Epithelial cell of proximal tubule (primary cell): Measurements from ENCODE around the gene ADCY2. TPM values are rescaled to one million over a fixed set of nuclear protein-coding genes. Genes with fewer than 3 reads are reported as not detected.
A peak's percentile ranks its signal among the peaks of the same experiment; 100 is the strongest.

Experiments
- DNase-seq: peaks from one replicate; pipeline ENCODE4 v3.0.0-alpha.2; 2011; ENCODE audit warnings: low read depth
- H3K4me3 ChIP-seq: 2 replicates; pipeline ENCODE4 v1.5.1; 2011; ENCODE audit warnings: low read depth, mild to moderate bottlenecking, low read length
- total RNA-seq: library from RNA; depleted of rRNA; stranded (reverse); fragments of >200 nt; gene quantifications from 2 replicates; pipeline ENCODE4 v1.2.3, GENCODE V29; 2015
- TF ChIP-seq, protein P1 (sequence below): conservative IDR thresholded peaks from 2 replicates; pipeline ENCODE4 v1.5.1; 2012; ENCODE audit warnings: low read depth, mild to moderate bottlenecking, low read length

Gene ADCY2
- total RNA-seq, 1 donor from 2014 or later = 0.12 TPM

DNA sequence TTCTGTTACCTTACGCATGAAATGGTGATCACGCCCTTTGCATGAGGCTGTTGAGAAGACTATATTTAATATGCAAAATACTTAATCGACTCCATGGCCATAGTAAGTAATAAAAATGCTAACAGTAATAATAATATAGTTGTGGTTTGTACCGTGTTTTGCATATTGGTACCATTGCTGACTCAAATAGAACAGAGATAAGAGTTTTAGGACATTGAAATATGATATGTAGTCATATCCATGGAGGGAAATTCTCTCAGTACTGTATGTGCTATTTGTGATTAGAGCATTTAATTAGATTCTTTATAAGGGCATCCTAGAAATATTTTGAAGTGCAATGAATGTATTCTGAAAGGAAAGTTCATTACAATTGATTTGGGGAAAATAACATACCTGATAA, 413.1 kb downstream of the ADCY2 start:
- TF ChIP-seq, protein P1, sequence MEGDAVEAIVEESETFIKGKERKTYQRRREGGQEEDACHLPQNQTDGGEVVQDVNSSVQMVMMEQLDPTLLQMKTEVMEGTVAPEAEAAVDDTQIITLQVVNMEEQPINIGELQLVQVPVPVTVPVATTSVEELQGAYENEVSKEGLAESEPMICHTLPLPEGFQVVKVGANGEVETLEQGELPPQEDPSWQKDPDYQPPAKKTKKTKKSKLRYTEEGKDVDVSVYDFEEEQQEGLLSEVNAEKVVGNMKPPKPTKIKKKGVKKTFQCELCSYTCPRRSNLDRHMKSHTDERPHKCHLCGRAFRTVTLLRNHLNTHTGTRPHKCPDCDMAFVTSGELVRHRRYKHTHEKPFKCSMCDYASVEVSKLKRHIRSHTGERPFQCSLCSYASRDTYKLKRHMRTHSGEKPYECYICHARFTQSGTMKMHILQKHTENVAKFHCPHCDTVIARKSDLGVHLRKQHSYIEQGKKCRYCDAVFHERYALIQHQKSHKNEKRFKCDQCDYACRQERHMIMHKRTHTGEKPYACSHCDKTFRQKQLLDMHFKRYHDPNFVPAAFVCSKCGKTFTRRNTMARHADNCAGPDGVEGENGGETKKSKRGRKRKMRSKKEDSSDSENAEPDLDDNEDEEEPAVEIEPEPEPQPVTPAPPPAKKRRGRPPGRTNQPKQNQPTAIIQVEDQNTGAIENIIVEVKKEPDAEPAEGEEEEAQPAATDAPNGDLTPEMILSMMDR = no peak
- H3K4me3 ChIP-seq = no peak overlapping the region
- no peak for DNase-seq

DNA sequence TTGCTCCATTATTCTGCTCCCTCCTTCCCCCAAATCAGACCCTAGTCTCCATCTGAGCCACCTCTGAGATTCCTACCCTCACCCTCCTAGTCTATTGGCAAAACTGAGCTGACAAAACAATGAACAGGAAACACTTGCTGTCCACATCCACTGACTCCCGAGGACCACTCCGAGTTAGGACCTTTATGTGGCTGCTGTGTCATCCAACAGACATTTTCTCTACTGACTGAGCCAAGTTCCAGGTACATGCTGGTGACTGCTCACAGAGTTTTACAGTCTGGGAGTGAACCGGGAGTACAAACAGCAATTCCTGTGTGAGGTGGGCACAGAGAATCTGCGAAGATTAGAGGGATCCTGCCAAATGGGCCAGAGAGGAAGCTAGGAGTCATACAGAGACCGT, 415.8 kb downstream of the ADCY2 start:
- TF ChIP-seq, protein P1 = no peak
- no peak for DNase-seq
- H3K4me3 ChIP-seq = no peak overlapping the region

DNA sequence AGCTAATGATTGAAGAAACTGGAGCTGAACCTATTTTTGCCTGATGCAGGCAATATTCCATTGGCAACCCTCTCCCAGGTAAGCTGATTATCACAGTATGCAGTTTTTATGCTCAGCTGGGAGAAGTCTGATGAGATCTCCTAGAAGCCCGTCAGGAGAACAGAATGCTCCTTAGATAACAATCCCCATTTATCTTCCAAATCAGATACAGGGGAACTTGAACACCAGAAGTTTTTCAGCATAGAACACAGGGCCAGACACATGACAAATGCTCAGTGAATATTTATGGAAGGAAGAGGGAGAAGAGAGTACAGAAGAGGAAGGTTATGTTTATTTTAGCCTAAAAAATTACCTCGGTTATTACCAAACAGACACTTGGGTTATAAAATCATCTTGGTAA, 417.1 kb downstream of the ADCY2 start:
- DNase-seq = no peak
- TF ChIP-seq, protein P1 = no peak

DNA sequence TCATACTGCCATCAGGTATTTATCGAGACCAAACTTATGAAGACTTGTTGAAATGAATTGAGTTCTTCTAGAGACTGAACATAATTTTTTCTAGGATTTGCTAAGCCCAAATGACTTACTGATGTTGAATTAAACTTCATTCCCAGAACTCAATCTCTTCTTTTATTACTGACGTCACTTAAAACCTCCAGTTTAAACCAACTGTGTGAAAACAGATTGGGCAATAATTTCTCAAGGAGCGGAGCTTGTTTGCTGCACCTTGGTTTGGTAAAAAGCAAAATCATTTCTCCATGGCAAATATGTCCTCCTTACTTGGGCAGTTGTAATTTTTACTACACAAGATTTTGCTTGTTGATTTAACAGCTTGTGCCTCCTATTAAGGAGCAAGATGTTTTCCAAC, 417.6 kb downstream of the ADCY2 start:
- TF ChIP-seq, protein P1 = no peak
- no peak for DNase-seq
- H3K4me3 ChIP-seq = no peak overlapping the region

More for the DNA sequence above, 417.1 kb downstream of the ADCY2 start:
- H3K4me3 ChIP-seq = no peak overlapping the region

DNA sequence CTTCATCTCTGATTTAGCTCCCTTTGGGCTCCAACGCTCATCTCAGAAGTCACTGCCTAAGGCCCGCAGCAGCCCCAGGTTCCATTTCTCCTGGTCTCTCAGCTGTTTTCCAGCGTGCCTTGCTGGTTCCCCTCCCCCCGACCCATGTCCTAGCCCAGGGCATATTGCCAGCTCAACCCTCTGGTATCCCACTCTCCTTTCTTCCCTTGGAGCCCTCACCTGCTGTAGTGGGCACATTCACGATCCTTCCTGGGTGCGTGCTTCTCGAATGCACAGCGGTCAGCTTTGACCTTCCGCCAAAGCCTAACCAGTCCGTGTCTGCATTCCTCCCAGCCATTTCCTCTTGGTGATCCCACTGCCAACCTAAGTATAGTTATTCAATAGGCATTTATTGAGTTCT, 418.9 kb downstream of the ADCY2 start:
- DNase-seq = no peak
- TF ChIP-seq, protein P1 = no peak
- H3K4me3 ChIP-seq = no peak overlapping the region

DNA sequence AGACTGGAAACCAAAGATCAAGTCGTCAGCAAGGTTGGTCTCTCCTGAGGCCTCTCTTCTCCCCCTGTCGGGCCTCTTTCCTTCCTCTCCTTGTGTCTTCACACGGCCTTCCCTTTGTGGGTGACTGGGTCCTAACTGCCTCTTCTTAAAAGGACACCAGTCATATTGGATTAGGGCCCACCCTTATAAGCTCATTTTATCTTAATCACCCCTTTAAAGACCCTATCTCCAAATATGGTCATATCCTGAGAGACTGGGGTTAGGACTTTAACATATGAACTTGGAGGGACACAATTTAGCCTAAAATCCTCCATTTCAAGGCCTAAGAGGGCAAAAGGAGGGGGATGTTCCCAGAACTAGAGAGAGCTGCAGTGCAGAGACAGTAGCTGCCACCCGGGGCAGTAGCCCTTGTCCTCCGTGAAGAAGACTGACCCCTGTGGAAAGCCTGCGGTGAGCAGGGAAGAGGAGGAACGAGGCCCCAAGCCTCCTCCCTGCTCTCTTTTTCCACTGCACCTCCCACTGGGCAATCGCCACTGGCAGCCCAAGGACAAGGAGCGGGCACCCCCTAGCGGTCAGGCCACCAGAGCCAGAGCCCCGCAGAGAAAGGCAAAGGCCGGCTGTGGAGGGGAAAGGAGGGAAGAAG, 420.1 kb downstream of the ADCY2 start:
- DNase-seq = no peak
- H3K4me3 ChIP-seq = no peak overlapping the region
- TF ChIP-seq, protein P1 = peak; percentile 97

DNA sequence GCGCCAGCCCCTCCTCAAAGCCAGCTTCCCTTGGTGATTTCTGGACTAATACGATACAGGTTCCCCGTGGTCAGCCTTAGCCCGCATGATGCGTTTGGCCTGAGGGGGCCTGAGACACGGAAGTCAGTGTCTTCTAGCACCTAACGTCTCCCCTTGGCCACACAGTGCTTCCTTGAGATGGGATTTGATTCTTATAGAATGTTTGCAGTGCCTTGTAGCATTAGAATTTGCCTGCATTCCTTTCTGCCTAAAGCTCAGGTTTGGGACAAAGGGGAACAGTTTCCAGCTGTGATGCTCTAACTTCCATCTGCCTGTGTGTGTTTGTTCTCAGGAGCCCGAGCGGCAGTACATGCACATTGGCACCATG, 420.6 kb downstream of the ADCY2 start:
- DNase-seq = no peak
- H3K4me3 ChIP-seq = no peak overlapping the region
- TF ChIP-seq, protein P1 = no peak
